ENCODE data around the gene SNX17. TPM values are rescaled to one million over a fixed set of nuclear protein-coding genes. Genes with fewer than 3 reads are reported as not detected.

The SNX17 gene
- total and polyA plus RNA-seq, 2 donors (not counting 3 experiments of a cell fraction or from before 2014, with no cell fraction given): 103 to 130 TPM

DNA sequence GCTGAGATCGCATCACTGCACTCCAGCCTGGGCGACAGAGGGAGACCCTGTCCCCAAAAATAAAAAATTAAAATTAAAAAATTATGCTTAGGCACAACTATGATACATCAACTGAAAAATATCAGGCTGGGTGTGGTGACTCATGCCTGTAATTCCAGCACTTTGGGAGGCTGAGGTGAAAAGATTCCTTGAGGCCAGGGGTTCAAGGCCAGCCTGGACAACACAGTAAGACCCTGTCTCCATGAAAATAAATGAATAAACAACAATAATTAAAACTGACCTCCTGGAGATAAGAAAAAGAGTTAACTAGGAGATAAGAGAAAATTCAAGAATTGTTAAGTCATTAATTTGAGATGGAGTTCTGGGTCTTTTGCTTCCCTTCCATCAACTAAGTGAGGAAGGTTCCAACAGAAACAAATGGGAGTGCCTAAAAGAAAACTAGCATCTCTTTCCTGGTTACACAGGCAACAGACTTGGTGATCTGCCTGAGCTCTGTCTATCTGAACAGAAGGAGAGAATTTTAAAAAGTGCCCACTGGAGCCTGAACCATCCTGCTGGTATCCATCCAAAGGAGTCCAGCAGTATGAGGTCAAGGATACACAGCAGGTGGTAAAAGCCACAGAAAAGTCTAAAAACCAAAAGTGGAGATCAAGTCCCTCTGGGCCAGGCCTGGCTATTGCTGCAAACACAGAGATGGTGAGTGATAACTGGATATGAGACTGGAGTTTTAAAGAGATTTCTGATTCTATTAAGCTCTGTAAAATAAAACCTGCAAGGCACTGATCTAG, 30.1 kb downstream of the SNX17 start:
- POLR2A ChIA-PET: no interaction called here
- TF ChIP-seq POLR2A (IDR thresholded peaks at IDR 0.05; ENCODE audit: low read depth, low read length) (no peak), GATA2 (IDR thresholded peaks at IDR 0.05; ENCODE audit: insufficient read depth, insufficient read length, low read depth, low read length) (no peak), MYC (IDR thresholded peaks at IDR 0.05; ENCODE audit: low read depth, low read length) (no peak), FOS (IDR thresholded peaks at IDR 0.05; ENCODE audit: borderline replicate concordance, insufficient read depth, low read length) (no peak), EZH2 (IDR thresholded peaks at IDR 0.05; ENCODE audit: borderline replicate concordance, low read depth, low read length, severe bottlenecking) (no peak)
- H3K9me1 ChIP-seq (replicated peaks; ENCODE audit: control insufficient read depth, extremely low read depth, insufficient read depth, low read length): no peaks in the 10 kb centered on the region
- H3K27ac ChIP-seq (ENCODE audit: insufficient read depth, low read depth, low read length): no peak overlapping the region
- H3K79me2 ChIP-seq (ENCODE audit: control insufficient read depth, insufficient read depth, low read length): peaks cover 97% of the 10 kb centered on the region
- FAIRE-seq (no peak), DNase-seq (ENCODE audit: low read depth, low spot score) (no peak)
- no peak overlapping the region for H3K9ac ChIP-seq (replicated peaks; ENCODE audit: extremely low read depth, insufficient read depth, low read length)
- H3K4me2 ChIP-seq (ENCODE audit: insufficient read depth, low read length): no peak overlapping the region
- CTCF ChIA-PET: interaction anchor here (0.9 to 1.6 kb wide), 2 partner anchors 9 to 283 kb away, joined by 3 to 4 read pairs; partner anchors contain the start of gene PPM1G
- intact Hi-C loops (cut with micrococcal nuclease) (no loop called here), dilution Hi-C loops (cut with MboI; ENCODE audit: extremely low pct_ligation_motif_present, low sequenced_read_pairs) (no loop called here)
- peaks cover 8% of the 10 kb centered on the region for H4K20me1 ChIP-seq (replicated peaks; ENCODE audit: control insufficient read depth, extremely low read depth, insufficient read depth, low read length)
- no peaks in the 10 kb centered on the region for H3K4me1 ChIP-seq (ENCODE audit: control insufficient read depth, extremely low read depth, insufficient read depth, low read length)
- no peak overlapping the region for H2AFZ ChIP-seq (ENCODE audit: low read depth, low read length)
- H3K27me3 ChIP-seq (ENCODE audit: control insufficient read depth in 2 of 2, insufficient read depth in 2 of 2, low read length in 2 of 2): no peaks in the 10 kb centered on the region
- H3K4me3 ChIP-seq (replicated peaks in 1 of 3; ENCODE audit: insufficient read depth in 1 of 3, low read depth in 1 of 3, low read length in 3 of 3): no peak overlapping the region
- no TSS peak for BruUV-seq (replicated peaks)
- peaks cover 0 to 7% of the 10 kb centered on the region in 2 experiments for H3K36me3 ChIP-seq (ENCODE audit: control insufficient read depth in 2 of 2, extremely low read depth in 1 of 2, insufficient read depth in 2 of 2, low read length in 2 of 2)
- H3K9me3 ChIP-seq (replicated peaks; ENCODE audit: control insufficient read depth, insufficient read depth, low read length): no peaks in the 10 kb centered on the region
